Common myeloid progenitor, CD34-positive (primary cell): ENCODE results near the gene JPH3.

Experiments
- CTCF ChIA-PET: fragments of 350-600 bp; sonication (Branson Sonifier 250); formaldehyde crosslinking; loops from one replicate; lab custom pipeline; 2021; ENCODE audit warnings: antibody characterized with exemption; lab: Charles Lee
- POLR2A ChIA-PET: fragments of 350-600 bp; sonication (Branson Sonifier 250); formaldehyde crosslinking; loops from one replicate; lab custom pipeline; 2021; ENCODE audit warnings: antibody characterized with exemption; lab: Charles Lee
- DNase-seq, 3 donors: peaks; one replicate each; pipeline versions ENCODE4 v3.0.0 to v3.0.0-alpha.2; 2013
- H3K27ac ChIP-seq, 2 experiments: 1 replicate in 1 of 2; 2 replicates in 1 of 2; pipeline ENCODE4 v1.7.0; 2013; ENCODE audit warnings: inconsistent platforms in 2 of 2, low read length in 2 of 2, mild to moderate bottlenecking in 2 of 2, low read depth in 1 of 2, moderate library complexity in 1 of 2; ENCODE audit not compliant: severe bottlenecking in 2 of 2, insufficient read depth in 1 of 2, poor library complexity in 1 of 2
- H3K27me3 ChIP-seq, 5 experiments: replicated peaks in 2 of 5; 1 replicate in 3 of 5; 2 replicates in 2 of 5; pipeline versions ENCODE4 v1.6.1 to v1.7.0; 2013; ENCODE audit warnings: low read length in 4 of 5, mild to moderate bottlenecking in 2 of 5, moderate library complexity in 2 of 5, inconsistent platforms in 1 of 5; ENCODE audit not compliant: insufficient read depth in 5 of 5, control insufficient read depth in 4 of 5
- H3K36me3 ChIP-seq, 4 experiments: 1 replicate in 2 of 4; 2 replicates in 2 of 4; pipeline versions ENCODE4 v1.6.1 to v1.7.0; 2013; ENCODE audit warnings: low read length in 3 of 4, control low read depth in 1 of 4, mild to moderate bottlenecking in 1 of 4; ENCODE audit not compliant: control insufficient read depth in 4 of 4, insufficient read depth in 4 of 4
- H3K4me1 ChIP-seq, 4 experiments: 1 replicate in 3 of 4; 2 replicates in 1 of 4; pipeline versions ENCODE4 v1.6.1 to v1.7.1; 2013; ENCODE audit warnings: low read length in 3 of 4, mild to moderate bottlenecking in 3 of 4, control low read depth in 1 of 4, inconsistent platforms in 1 of 4, moderate library complexity in 1 of 4; ENCODE audit not compliant: control insufficient read depth in 4 of 4, insufficient read depth in 4 of 4; ENCODE audit errors: control extremely low read depth in 1 of 4
- H3K4me3 ChIP-seq, 7 experiments: 1 replicate in 4 of 7; 2 replicates in 3 of 7; pipeline versions ENCODE4 v1.5.1 to v1.7.0; 2013; ENCODE audit warnings: mild to moderate bottlenecking in 7 of 7, low read length in 6 of 7, moderate library complexity in 6 of 7, inconsistent platforms in 2 of 7, low read depth in 2 of 7, control low read depth in 1 of 7; ENCODE audit not compliant: insufficient read depth in 4 of 7, control insufficient read depth in 1 of 7; ENCODE audit errors: extremely low read depth in 1 of 7
- H3K9me3 ChIP-seq, 5 experiments: 1 replicate in 4 of 5; 2 replicates in 1 of 5; pipeline versions ENCODE4 v1.6.1 to v1.7.1; 2013; ENCODE audit warnings: low read length in 4 of 5, mild to moderate bottlenecking in 2 of 5, inconsistent platforms in 1 of 5, low read depth in 1 of 5, moderate library complexity in 1 of 5; ENCODE audit not compliant: control insufficient read depth in 4 of 5, insufficient read depth in 2 of 5; ENCODE audit errors: control extremely low read depth in 1 of 5
- WGBS: methylation state at CpG from one replicate; pipeline ENCODE4 v1.1.5; 2013; ENCODE audit not compliant: insufficient coverage; 5-methylcytosine and 5-hydroxymethylcytosine counted together

JPH3 gene

GRCh38 chr16:87622756-87623319 lies 20.5 kb downstream of the JPH3 start:
- Histone ChIP-seq H3K36me3 (no peaks in the 10 kb centered on the region), H3K4me3 (no peak overlapping the region), H3K27me3 (peaks cover 0 to 30% (median 3%) of the 10 kb centered on the region in 5 experiments), H3K27ac (no peak overlapping the region), H3K4me1 (peaks cover 0 to 3% (median 0%) of the 10 kb centered on the region in 4 experiments), H3K9me3 (no peaks in the 10 kb centered on the region)
- CTCF ChIA-PET: interaction anchor here (1.2 to 5.2 kb wide), 4 partner anchors 8 to 13 kb away, joined by 3 to 29 read pairs (median 4); no protein-coding TSS in a partner anchor
- POLR2A ChIA-PET: no interaction called here
- WGBS: 80% methylated on average over 2 of the region's 10 CpGs
- DNase-seq: no peak

- ChIA-PET CTCF (interaction anchor here (0.8 to 5.2 kb wide), 3 partner anchors 10 to 209 kb away, joined by 3 to 29 read pairs (median 3); no protein-coding TSS in a partner anchor), POLR2A (no interaction called here)
- no peak overlapping the region for H3K27ac ChIP-seq
These were observed 23.0 kb downstream of the JPH3 start for GRCh38 chr16:87625241-87625797.

GRCh38 chr16:87626401-87626800 lies 24.1 kb downstream of the JPH3 start:
- Histone ChIP-seq H3K9me3 (peaks cover 3 to 14% (median 8%) of the 10 kb centered on the region in 5 experiments), H3K4me1 (peaks cover 0 to 3% (median 0%) of the 10 kb centered on the region in 4 experiments), H3K27me3 (peaks cover 0 to 26% (median 5%) of the 10 kb centered on the region in 5 experiments), H3K4me3 (no peak overlapping the region), H3K36me3 (no peaks in the 10 kb centered on the region), H3K27ac (no peak overlapping the region)
- CTCF ChIA-PET: interaction anchor here (5.2 kb wide), 1 partner anchor 10 kb away, joined by 29 read pairs; no protein-coding TSS in a partner anchor
- POLR2A ChIA-PET: no interaction called here
- DNase-seq: no peak
- 97% methylated on average over 12 of the region's 14 CpGs for WGBS

More at GRCh38 chr16:87625241-87625797, 23.0 kb downstream of the JPH3 start:
- no peaks in the 10 kb centered on the region for H3K36me3 ChIP-seq
- H3K27me3 ChIP-seq: peaks cover 0 to 19% (median 0%) of the 10 kb centered on the region in 5 experiments
- peaks cover 0 to 3% (median 0%) of the 10 kb centered on the region in 4 experiments for H3K4me1 ChIP-seq
- peaks cover 0 to 4% (median 0%) of the 10 kb centered on the region in 5 experiments for H3K9me3 ChIP-seq
- DNase-seq: no peak
- no peak overlapping the region for H3K4me3 ChIP-seq
- WGBS: 85% methylated on average over 10 of the region's 13 CpGs

GRCh38 chr16:87626905-87627304 lies 24.6 kb downstream of the JPH3 start:
- peaks cover 0 to 3% (median 0%) of the 10 kb centered on the region in 4 experiments for H3K4me1 ChIP-seq
- ChIA-PET CTCF (interaction anchor here (5.2 kb wide), 1 partner anchor 9 kb away, joined by 29 read pairs; no protein-coding TSS in a partner anchor), POLR2A (no interaction called here)
- peaks cover 0 to 31% (median 6%) of the 10 kb centered on the region in 5 experiments for H3K27me3 ChIP-seq
- H3K27ac ChIP-seq: no peak overlapping the region
- no peak overlapping the region for H3K4me3 ChIP-seq
- H3K36me3 ChIP-seq: no peaks in the 10 kb centered on the region
- peaks cover 3 to 15% (median 8%) of the 10 kb centered on the region in 5 experiments for H3K9me3 ChIP-seq
- WGBS: 85% methylated on average over 5 of the region's 6 CpGs
- no peak for DNase-seq

- no peak overlapping the region for H3K27ac ChIP-seq
- ChIA-PET CTCF (interaction anchor here (5.2 kb wide), 1 partner anchor 9 kb away, joined by 29 read pairs; no protein-coding TSS in a partner anchor), POLR2A (no interaction called here)
- WGBS: 80% methylated on average over 10 of the region's 14 CpGs
- DNase-seq: no peak
- H3K4me3 ChIP-seq: no peak overlapping the region
- peaks cover 3 to 15% (median 8%) of the 10 kb centered on the region in 5 experiments for H3K9me3 ChIP-seq
- H3K27me3 ChIP-seq: peaks cover 0 to 37% (median 6%) of the 10 kb centered on the region in 5 experiments
- no peaks in the 10 kb centered on the region for H3K36me3 ChIP-seq
- H3K4me1 ChIP-seq: no peaks in the 10 kb centered on the region
These were observed 25.4 kb downstream of the JPH3 start for GRCh38 chr16:87627542-87628245.

GRCh38 chr16:87628246-87628923 lies 26.1 kb downstream of the JPH3 start:
- Histone ChIP-seq H3K27ac (no peak overlapping the region), H3K36me3 (no peaks in the 10 kb centered on the region), H3K4me3 (no peak overlapping the region), H3K4me1 (no peaks in the 10 kb centered on the region), H3K9me3 (peaks cover 3 to 15% (median 8%) of the 10 kb centered on the region in 5 experiments), H3K27me3 (peaks cover 0 to 41% (median 6%) of the 10 kb centered on the region in 5 experiments)
- WGBS: 91% methylated on average over 23 of the region's 25 CpGs
- CTCF ChIA-PET: interaction anchor here (5.2 kb wide), 1 partner anchor 8 kb away, joined by 29 read pairs; no protein-coding TSS in a partner anchor
- POLR2A ChIA-PET: no interaction called here
- DNase-seq: no peak
